GM21717 (cell line): ENCODE data around the gene UVSSA.
"Not testable (repeated sequence)": the region's sequence is repeated elsewhere in the genome, so short reads cannot be mapped to it uniquely, and the experiment has no call there.

Experiments used
- ATAC-seq: cut with Tn5 transposase; IDR thresholded peaks from one replicate; pipeline ENCODE4 v1.9.1; 2021; ENCODE audit warnings: mild to moderate bottlenecking, moderate library complexity; ENCODE audit not compliant: unreplicated experiment

Gene UVSSA

GRCh38 chr4:1417522-1418390 lies 70.7 kb downstream of the UVSSA start:
- ATAC-seq = no peak

DNA sequence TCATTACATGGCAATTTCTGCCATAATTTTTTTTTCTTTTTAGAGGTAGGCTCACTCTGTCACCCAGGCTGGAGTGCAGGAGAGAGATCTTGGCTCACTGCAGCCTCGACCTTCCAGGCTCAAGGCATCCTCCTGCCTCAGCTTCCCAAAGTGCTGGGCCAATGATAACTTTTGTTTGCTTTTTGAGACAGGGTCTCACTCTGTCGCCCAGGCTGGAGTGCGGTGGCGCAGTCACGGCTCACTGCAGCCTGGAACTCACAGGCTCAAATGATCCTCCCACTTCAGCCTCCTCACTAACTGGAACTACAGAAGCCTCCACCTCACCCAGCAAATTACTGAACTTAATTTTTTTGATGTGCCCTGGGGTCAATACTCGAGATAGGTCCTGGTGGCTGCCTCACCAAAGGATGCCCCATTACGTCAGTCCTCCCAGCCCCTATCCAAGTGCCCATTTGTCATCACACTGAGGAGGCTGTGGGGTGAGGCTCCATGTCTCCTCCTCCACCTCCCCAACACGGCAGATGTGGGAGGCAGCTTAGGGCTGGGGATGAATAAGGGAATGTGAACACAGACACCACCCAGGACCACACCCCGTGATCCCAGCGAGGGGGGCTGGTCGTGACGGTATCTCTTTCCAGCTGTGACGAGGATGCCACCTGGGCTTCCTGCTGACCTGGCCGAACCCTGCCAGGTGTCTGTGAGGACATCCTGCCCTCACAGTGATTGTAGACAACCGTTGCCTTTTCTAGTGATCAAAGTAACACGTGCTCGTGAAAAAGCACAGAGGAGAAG lies 71.7 kb downstream of the UVSSA start:
- ATAC-seq = no peak

- ATAC-seq = no peak
Observed at GRCh38 chr4:1419708-1420107, 72.7 kb downstream of the UVSSA start.

DNA sequence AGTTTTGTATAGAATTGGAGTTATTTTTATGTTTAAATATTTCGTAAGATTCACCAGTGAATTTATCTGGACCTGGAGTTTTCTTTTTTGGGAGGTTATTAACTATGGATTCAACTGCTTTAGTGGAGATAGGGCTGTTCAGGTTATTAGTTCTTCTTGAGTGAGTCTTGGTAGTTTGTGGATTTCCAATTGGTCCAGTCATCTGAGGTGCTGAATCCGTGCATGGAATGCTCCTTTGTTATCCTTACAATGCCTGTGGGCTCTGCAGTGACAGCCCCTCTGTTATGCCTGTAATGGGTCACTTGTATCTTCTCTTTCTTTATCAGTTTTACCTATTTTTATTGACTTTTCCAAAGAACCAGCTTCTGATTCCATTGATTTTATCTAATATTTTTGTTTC lies 74.6 kb downstream of the UVSSA start:
- ATAC-seq = no peak

- no peak for ATAC-seq
Observed at GRCh38 chr4:1427010-1427409, 80.0 kb downstream of the UVSSA start.

DNA sequence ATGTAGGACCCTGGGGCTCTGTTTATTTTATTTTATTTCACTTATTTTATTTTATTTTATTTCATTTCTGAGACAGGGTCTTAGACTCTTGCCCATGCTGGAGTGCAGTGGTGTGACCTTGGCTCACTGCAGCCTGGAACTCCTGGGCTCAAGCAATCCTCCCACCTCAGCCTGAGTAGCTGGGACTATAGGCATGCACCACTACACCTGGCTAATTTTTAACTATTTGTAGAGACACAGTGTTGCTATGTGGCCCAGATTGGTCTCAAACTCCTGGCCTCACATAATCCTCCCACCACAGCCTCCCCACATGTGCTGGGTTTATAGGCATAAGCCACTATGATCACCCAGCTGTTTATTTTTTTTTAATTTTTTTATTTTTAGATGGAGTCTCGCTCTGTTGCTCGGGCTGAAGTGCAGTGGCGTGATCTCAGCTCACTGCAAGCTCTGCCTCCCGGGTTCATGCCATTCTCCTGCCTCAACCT lies 96.7 kb downstream of the UVSSA start:
- ATAC-seq = not testable (repeated sequence)
